ENCODE measurements around the gene C10orf120.

GRCh38 chr10:122664501-122664900, 35.1 kb downstream of the C10orf120 start:
- TF ChIP-seq CTCF (conservative IDR thresholded peaks at IDR 0.05 in 1 of 2, IDR thresholded peaks at IDR 0.05 in 1 of 2; ENCODE audit: low read depth in 1 of 2, low read length in 2 of 2) (no peak), EZH2 (IDR thresholded peaks at IDR 0.05; ENCODE audit: low read length, missing control alignments) (no peak)

Data from fibroblast of lung (primary cell).